ENCODE results near the gene CASP5. TPM values are rescaled to one million over a fixed set of nuclear protein-coding genes. Genes with fewer than 3 reads are reported as not detected.
A peak's percentile ranks its signal among the peaks of the same experiment; 100 is the strongest.

The CASP5 gene
- total RNA-seq, 1 donor from 2014 or later = 1.9 TPM

- H3K27me3 ChIP-seq = no peaks in the 10 kb centered on the region
- intact Hi-C loops (cut with DNase I) = no loop called here
- H3K27ac ChIP-seq = no peak overlapping the region
- peaks cover 9% of the 10 kb centered on the region for H3K36me3 ChIP-seq
- H3K4me3 ChIP-seq = no peak overlapping the region
- ATAC-seq (no peak), DNase-seq (no peak)
- peaks cover 38% of the 10 kb centered on the region for H3K4me1 ChIP-seq
- H3K9me3 ChIP-seq = no peaks in the 10 kb centered on the region
- TF ChIP-seq CTCF (IDR thresholded peaks at IDR 0.05) = no peak
Observed at GRCh38 chr11:104962852-104963251, 60.1 kb downstream of the CASP5 start.

GRCh38 chr11:104957280-104957679 lies 65.7 kb downstream of the CASP5 start:
- Histone ChIP-seq H3K4me1 (peaks cover 4% of the 10 kb centered on the region), H3K36me3 (peaks cover 36% of the 10 kb centered on the region), H3K27me3 (no peaks in the 10 kb centered on the region), H3K4me3 (no peak overlapping the region), H3K27ac (no peak overlapping the region), H3K9me3 (no peaks in the 10 kb centered on the region)
- ATAC-seq (no peak), DNase-seq (no peak)
- intact Hi-C loops (cut with DNase I) = no loop called here
- no peak for TF ChIP-seq CTCF (IDR thresholded peaks at IDR 0.05)

GRCh38 chr11:104956528-104956927 lies 66.4 kb downstream of the CASP5 start:
- no peak overlapping the region for H3K4me3 ChIP-seq
- no peak for TF ChIP-seq CTCF (IDR thresholded peaks at IDR 0.05)
- no peaks in the 10 kb centered on the region for H3K9me3 ChIP-seq
- H3K4me1 ChIP-seq = peaks cover 3% of the 10 kb centered on the region
- H3K36me3 ChIP-seq = peaks cover 39% of the 10 kb centered on the region
- ATAC-seq (peak; percentile 83), DNase-seq (no peak)
- no peaks in the 10 kb centered on the region for H3K27me3 ChIP-seq
- no peak overlapping the region for H3K27ac ChIP-seq
- intact Hi-C loops (cut with DNase I) = no loop called here

- Histone ChIP-seq H3K9me3 (no peaks in the 10 kb centered on the region), H3K27ac (no peak overlapping the region), H3K27me3 (no peaks in the 10 kb centered on the region), H3K36me3 (peaks cover 96% of the 10 kb centered on the region), H3K4me3 (no peak overlapping the region), H3K4me1 (no peaks in the 10 kb centered on the region)
- peak; percentile 80 for ATAC-seq
- TF ChIP-seq CTCF (IDR thresholded peaks at IDR 0.05) = peak; percentile 64
- intact Hi-C loops (cut with DNase I) = no loop called here
- DNase-seq = no peak
Observed at GRCh38 chr11:104946907-104947306, 76.1 kb downstream of the CASP5 start.

Other genes with a start within 250 kb of the CASP5 start
- gene CASP12, start 124.7 kb downstream of the CASP5 start, total RNA-seq = 2.4 TPM
- gene CASP4, start 54.6 kb downstream of the CASP5 start, total RNA-seq = 101 TPM
- 106 TPM for gene CASP1, start 12.0 kb upstream of the CASP5 start, total RNA-seq
- 74.0 TPM for gene CARD16, start 22.2 kb upstream of the CASP5 start, total RNA-seq
- not detected for gene CARD18, start 116.6 kb upstream of the CASP5 start, total RNA-seq

Measured in upper lobe of right lung (tissue), 1 donor.